ENCODE results near the gene FAT2. TPM values are rescaled to one million over a fixed set of nuclear protein-coding genes. Genes with fewer than 3 reads are reported as not detected.
"Not testable (repeated sequence)": the region's sequence is repeated elsewhere in the genome, so short reads cannot be mapped to it uniquely, and the experiment has no call there.

Gene FAT2
- polyA plus RNA-seq, 1 donor: 0.66 TPM

GRCh38 chr5:151612689-151613427 is 21.7 kb upstream of the FAT2 start:
- DNase-seq (ENCODE audit: low read depth): no peak

DNA sequence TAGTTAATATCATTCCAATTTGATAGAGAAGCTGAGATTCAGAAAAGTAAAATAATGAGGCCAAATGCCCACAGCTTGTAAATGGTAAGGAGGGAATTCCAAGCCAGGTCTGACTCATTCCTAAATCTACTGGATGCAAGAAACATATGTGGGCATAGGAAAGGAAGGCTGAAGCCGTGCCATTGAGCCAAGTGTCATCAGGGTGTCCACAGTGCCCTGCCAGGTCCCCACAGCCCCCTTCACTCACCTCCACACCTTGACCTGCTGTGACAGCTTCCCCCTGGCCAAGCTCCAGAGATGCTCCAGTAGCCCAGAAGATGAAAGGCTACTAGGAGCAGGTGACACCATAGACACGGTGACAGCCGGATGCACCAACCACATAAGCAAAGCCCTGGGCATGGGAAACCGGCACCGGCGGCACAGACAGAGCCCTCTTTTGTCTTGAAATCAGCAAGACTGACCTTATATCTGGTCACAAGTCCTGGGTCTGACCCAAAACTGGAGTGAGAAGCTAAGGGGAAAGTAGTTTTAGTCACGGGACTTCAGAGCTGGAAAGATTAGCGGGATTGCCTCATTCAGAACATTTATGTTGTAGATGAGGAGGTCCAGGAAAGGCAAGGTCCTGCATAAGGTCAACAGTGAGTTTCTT is 20.1 kb upstream of the FAT2 start:
- DNase-seq (ENCODE audit: low read depth): no peak

GRCh38 chr5:151608522-151608921 is 17.4 kb upstream of the FAT2 start:
- no peak for DNase-seq (ENCODE audit: low read depth)

GRCh38 chr5:151607304-151607703 is 16.2 kb upstream of the FAT2 start:
- no peak for DNase-seq (ENCODE audit: low read depth)

GRCh38 chr5:151605559-151605958 is 14.4 kb upstream of the FAT2 start:
- DNase-seq (ENCODE audit: low read depth): no peak

GRCh38 chr5:151602806-151603205 is 11.7 kb upstream of the FAT2 start:
- DNase-seq (ENCODE audit: low read depth): no peak

- DNase-seq (ENCODE audit: low read depth): no peak
These were observed 10.3 kb upstream of the FAT2 start for GRCh38 chr5:151601391-151601790.

DNA sequence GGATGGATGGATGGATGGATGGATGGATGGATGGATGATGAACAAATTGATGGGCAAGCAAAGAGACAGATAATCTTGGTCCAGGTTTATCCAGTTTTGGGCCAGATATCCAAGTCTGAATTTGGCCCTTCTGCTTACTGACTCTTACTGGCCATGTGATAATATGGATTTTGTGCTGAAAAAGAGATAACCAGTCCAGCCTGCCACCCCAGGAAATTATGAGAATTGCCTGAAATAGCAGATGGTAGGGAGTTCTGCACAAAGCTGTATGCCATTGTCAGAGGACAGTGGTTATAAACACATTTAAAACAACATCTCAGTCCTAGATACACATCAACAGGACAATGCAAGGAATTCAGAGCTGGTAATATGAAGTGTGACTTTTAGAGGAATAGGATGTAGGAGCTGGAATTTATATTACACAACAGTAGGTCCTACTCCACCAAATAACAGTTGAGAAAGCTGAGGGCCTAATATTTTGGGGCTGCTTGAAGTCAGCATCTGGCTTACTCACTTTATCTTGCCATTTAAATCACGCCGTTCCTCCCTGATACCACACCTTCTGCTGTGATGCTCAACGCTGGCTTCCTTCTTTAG is 9.0 kb upstream of the FAT2 start:
- DNase-seq (ENCODE audit: low read depth): no peak

DNA sequence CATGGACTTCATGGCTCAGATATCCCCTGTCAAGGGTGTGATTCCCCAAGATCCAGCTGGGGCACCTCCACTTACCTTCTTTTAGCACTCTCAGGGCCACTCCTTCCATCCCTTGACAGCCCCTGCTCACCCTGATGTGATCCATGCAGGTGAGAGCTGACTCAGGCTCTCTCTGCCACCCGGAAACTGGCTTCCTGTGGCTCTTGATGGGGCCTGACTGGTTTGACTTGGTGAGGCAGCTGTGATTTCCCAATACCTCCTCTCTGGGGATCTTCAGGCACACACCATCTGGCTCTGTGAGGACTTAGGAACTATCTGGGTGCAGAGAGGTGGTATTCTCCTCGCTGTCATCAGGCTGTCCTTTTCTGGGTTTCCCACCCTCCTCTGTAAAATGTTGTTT is 7.9 kb upstream of the FAT2 start:
- DNase-seq (ENCODE audit: low read depth): no peak

- DNase-seq (ENCODE audit: low read depth): no peak
These were observed 7.4 kb upstream of the FAT2 start for GRCh38 chr5:151598549-151598948.

GRCh38 chr5:151597749-151598148 is 6.6 kb upstream of the FAT2 start:
- DNase-seq (ENCODE audit: low read depth): no peak

DNA sequence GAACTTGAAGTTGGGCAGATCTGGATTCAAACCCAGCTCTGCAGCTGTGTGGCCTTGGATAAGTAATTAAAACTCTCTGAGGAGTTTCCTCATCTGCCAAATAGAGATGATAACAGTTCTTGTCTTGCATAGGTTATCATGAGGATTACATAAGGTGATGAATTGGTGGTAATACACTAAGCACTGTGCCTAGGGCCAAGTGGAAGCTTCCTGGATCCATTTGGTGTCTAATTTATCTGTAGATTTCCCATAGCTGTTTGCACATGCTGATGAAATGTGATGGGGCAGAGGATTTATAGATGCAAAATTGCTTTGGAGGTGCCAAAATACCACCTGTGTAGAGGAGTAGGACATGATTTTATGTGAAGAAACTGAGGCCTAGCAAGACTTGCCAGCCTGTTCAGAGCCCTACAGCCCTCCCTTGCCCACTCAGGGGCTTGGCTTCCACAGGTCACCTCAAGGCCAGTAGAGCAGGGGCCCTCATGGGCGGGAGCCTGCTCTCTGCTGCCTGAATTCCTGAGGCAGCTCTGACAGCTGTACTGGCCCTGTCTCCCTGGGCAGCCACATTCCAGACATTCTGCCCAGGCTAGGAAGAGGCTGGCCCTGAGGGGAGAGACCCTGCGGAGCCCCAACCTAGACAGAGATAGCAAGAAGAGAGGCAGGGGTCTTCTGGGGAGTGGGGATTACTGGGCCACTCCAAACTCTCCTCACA is 5.9 kb upstream of the FAT2 start:
- no peak for DNase-seq (ENCODE audit: low read depth)

- DNase-seq (ENCODE audit: low read depth): no peak
These were observed 4.3 kb upstream of the FAT2 start for GRCh38 chr5:151595411-151595826.

DNA sequence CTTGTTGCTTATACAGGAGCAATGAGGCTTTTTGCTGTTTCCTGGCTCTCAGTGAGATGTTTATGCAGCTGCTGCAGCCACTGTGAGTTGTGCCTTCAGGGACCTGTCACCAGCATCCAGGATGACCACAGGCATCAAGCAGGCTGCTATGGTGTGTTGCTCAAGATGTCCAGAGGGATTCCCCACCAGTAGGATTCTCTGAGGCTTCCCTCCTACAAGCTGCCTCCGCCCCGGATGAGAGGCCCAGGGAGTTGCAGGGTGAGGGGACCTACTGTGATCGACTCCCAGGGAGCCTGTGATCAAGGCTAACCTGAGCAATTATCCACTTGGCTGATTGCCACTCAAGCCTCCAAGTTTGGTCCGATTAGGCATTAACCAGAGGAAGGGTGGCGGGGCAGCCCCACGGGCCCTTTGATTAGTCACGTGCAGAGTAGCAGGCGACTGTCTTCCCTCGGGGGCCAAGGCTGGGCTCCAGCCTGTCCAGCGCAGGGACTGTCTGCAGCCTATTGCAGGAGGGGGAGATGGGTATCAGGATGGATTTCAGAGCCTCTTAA is 1.8 kb upstream of the FAT2 start:
- DNase-seq (ENCODE audit: low read depth): no peak

DNA sequence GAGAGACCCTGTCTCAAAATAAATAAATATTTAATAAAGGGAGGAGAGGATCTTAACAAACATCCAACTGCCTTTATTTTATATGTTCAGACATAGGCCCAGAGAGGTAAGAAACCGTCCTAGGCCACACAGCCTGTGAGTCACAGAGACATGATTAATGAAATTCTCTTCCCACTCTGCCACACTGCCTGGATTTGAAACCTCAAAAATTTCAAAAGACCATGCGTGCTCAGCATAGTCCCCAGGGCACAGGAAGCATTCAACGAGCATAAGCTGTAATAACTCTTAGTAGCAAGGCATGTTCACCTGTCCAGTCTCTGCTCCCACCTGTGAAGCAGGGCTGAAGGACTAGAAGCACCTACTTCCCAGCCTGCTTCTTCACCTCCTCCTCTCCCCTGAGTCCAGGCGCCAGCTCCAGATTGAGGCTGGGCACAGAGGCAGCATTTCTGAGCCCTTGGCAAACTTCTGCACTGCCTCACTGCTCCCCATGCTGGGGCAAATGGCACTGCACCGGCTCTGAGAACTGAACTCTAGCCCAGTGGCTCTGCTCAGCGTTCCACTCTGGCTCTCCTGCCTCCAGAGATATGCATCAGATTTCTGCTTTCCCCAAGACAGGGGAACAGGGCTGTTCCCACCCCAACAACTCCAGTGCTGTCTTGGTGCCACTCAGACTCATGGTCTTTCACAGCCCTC is 1.1 kb downstream of the FAT2 start:
- DNase-seq (ENCODE audit: low read depth): no peak

DNA sequence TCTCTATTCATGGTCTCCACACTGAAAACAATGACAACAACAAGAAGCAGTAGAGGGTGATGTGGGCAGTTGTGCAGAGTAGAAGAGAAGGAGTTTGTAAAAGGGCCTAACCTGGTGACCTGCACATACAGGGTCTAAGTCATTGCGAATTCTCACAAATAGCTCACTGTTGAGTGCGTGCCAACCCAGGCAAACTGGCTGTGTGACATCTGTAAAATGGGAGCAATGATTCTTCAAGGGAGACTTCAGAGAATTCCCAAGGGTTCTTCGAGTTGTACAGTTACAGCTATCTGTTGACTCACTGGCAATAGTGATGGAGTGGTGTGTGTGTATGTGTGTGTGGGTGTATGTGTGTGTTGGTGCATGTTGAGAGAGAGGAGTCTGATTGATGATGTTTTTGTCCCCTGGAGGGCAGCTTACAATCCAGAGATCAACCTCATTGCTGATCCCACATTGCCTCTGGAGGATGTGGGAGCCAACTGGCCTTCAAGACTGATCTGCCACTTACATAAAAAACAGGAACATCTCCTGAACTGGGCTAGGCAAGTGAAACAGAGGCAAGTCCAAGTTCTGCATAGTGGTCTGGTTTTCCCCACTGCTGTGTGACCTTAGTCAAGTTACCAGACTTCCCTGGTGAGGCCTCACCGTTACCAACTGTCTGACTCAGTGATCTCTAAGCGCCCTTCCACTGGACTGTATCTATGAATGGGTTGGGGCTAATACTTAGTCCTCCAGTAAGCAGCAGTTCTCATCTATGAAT is 3.2 kb downstream of the FAT2 start:
- no peak for DNase-seq (ENCODE audit: low read depth)

- no peak for DNase-seq (ENCODE audit: low read depth)
These were observed 5.2 kb downstream of the FAT2 start for GRCh38 chr5:151585970-151586369.

- not testable (repeated sequence) for DNase-seq (ENCODE audit: low read depth)
These were observed 5.8 kb downstream of the FAT2 start for GRCh38 chr5:151585344-151585743.

DNA sequence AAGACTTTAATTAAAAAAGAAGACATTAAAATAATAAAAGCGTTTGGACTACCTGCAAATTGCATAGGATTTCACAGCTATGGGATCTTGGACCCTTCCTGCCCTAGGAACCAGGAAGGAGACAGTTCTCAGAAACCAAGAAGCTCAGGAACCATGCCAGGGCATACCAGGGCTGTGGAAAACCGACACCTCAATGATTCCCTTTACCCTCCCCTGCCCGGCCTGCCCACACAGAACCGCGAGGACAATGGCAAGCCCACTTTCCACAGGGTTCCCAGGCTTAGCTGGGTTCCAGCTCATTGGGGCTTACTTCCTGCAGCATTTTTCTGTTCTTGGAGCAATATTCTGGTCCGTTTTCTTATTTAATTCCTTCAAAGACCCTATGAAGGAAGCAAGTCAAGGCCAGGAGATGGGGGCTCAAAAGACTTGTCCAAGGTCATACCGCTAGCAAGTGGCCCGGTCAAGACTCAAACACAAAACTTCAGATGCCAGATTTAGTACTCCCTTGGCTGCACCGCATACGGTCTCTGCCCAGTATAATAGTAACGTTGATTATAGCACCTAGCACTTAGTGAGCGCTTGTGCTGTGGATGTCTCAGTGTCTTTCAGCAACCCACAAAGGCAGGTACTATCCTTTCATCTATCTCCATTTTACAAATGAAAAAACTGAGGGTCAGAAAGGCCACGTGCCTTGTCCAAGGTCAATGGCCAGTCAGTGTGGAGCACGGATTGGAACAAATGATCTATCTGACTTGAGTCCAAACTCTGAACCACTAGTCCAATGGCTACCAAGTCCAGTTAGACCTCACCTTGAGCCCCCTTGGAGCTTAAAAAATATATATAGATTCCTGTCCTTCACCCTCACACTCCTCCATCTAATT is 6.8 kb downstream of the FAT2 start:
- DNase-seq (ENCODE audit: low read depth): no peak

Data from forelimb muscle (tissue), 1 donor.